Activated gamma-delta T cell treated with anti-CD3 and anti-CD28 coated beads, Interleukin-2, amount 50 U/mL, for 16 hours (primary cell): ENCODE measurements around the gene SELENOS.

ENCODE experiments used
- DNase-seq: peaks from one replicate; pipeline ENCODE4 v3.0.0-alpha.2; 2020; ENCODE audit warnings: low read depth

The SELENOS gene

GRCh38 chr15:101250873-101251829 lies 26.1 kb downstream of the SELENOS start:
- no peak for DNase-seq

- no peak for DNase-seq
Observed at GRCh38 chr15:101250341-101250831, 26.9 kb downstream of the SELENOS start.

- DNase-seq = no peak
Observed at GRCh38 chr15:101248274-101248673, 29.0 kb downstream of the SELENOS start.

- DNase-seq = no peak
Observed at GRCh38 chr15:101246824-101247745, 30.2 kb downstream of the SELENOS start.

- no peak for DNase-seq
Observed at GRCh38 chr15:101246391-101246790, 30.9 kb downstream of the SELENOS start.

GRCh38 chr15:101244889-101245668 lies 32.2 kb downstream of the SELENOS start:
- DNase-seq = no peak

GRCh38 chr15:101244036-101244781 lies 33.1 kb downstream of the SELENOS start:
- DNase-seq = no peak

GRCh38 chr15:101243420-101243819 lies 33.9 kb downstream of the SELENOS start:
- no peak for DNase-seq

- no peak for DNase-seq
Observed at GRCh38 chr15:101242999-101243336, 34.3 kb downstream of the SELENOS start.

GRCh38 chr15:101242160-101242998 lies 34.9 kb downstream of the SELENOS start:
- DNase-seq = peak; percentile 46

GRCh38 chr15:101240358-101240757 lies 36.9 kb downstream of the SELENOS start:
- no peak for DNase-seq

GRCh38 chr15:101239724-101240136 lies 37.6 kb downstream of the SELENOS start:
- DNase-seq = no peak

GRCh38 chr15:101237251-101237650 lies 40.0 kb downstream of the SELENOS start:
- DNase-seq = no peak

- no peak for DNase-seq
Observed at GRCh38 chr15:101233651-101234280, 43.5 kb downstream of the SELENOS start.

GRCh38 chr15:101232677-101233076 lies 44.6 kb downstream of the SELENOS start:
- DNase-seq = no peak

GRCh38 chr15:101228313-101228712 lies 49.0 kb downstream of the SELENOS start:
- DNase-seq = no peak

GRCh38 chr15:101225658-101226057 lies 51.6 kb downstream of the SELENOS start:
- no peak for DNase-seq
